Heart left ventricle (tissue), 13 donors: ENCODE results near the gene COL1A1.

Experiments
- CTCF ChIP-seq, 12 donors: fragments of 200-600 bp; sonication (generic) in 4 of 12; IDR thresholded peaks; one replicate each; pipeline versions ENCODE4 v1.5.0 to v1.8.0; 2018 to 2022; ENCODE audit warnings: antibody characterized with exemption in 12 of 12, mild to moderate bottlenecking in 5 of 12
- POLR2A ChIP-seq, 2 donors: fragments of 450-650 bp; IDR thresholded peaks; one replicate each; pipeline ENCODE4 v1.6.1; 2017; ENCODE audit warnings: antibody characterized with exemption in 2 of 2, mild to moderate bottlenecking in 2 of 2, moderate library complexity in 2 of 2
- donor health status: ischemic (EF 13 %, LVEDD 7.1; RV severe dilation, severe dysfunction).
- donor health status: DM: no; HTN: yes; CAD: no.
- donor health status: DM: no; HTN: no; CAD: no.
- donor health status: ischemic (EF 25% LVEDD 6.9; RV normal size, moderate dysfunction).
- donor health status: ischemic (EF 25% LVEDD 5.7; RV mildly dilated, moderate dysfunction).
- donor health status: ischemic (EF 35%, LVEDD 5.7; RV mildly dilated, moderate dysfunction).
- donor health status: nonischemic (EF 11% LVEDD 7.7; RV severe dilation, severe dysfunction).
- donor health status: DM: yes; HTN: yes; CAD: no.
- donor health status: PGD.
- donor health status: ischemic (EF 29% LVEDD 5.4; RV normal size, mild dysfunction).
- donor health status: nonischemic (EF 23%, LVEDD 6.1; RV moderate dilation, normal function).

DNA sequence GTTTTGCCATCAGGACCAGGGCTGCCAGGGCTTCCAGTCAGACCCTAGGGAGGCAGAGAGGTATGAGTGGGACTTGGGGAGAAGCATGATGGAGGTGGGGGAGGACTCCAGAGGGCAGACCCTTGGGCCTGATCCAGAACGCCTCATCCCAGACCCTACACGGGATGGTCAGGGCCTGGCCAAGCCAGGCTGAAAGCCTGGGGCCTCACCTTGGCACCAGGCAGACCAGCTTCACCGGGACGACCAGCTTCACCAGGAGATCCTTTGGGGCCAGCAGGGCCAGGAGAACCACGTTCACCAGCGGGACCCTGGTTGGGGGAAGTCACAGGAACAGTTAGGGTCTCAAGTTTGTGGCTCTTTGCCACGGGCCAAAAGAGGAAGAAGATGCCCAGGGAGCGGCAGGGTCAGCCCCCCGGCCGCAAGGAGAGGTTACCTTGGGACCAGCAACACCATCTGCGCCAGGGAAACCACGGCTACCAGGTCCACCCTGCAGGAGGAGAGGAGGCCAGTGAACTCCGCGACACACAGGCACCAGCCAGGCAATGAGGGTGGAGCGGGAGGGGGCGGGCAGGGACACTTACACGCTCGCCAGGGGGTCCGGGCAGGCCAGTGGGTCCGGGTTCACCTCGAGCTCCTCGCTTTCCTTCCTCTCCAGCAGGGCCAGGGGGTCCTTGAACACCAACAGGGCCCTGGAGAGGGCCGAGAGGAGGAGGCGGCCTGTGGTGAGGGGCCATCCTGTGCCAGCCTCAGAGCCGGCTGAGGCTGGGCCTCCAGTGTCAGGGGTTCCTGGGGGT, 7.1 kb downstream of the COL1A1 start:
- TF ChIP-seq CTCF (IDR thresholded peaks at IDR 0.05) (no peak), POLR2A (IDR thresholded peaks at IDR 0.05) (no peak)
